DOHH2 (cell line): Measurements from ENCODE around the gene ALDH1A1.

ENCODE experiments used
- H3F3A ChIP-seq: fragments of 200-600 bp; sonication (generic), shearing (Covaris generic); 2 replicates; pipeline ENCODE4 v1.6.0; 2016; ENCODE audit warnings: antibody characterized with exemption, mild to moderate bottlenecking; ENCODE audit not compliant: control insufficient read depth, insufficient read depth
- H3K27ac ChIP-seq: fragments of 200-600 bp; sonication (generic); 2 replicates; pipeline ENCODE4 v1.5.1; 2014; ENCODE audit warnings: low read depth, mild to moderate bottlenecking, low read length, moderate library complexity
- H3K27me3 ChIP-seq: fragments of 200-600 bp; sonication (generic); 2 replicates; pipeline ENCODE4 v1.6.1; 2014; ENCODE audit warnings: mild to moderate bottlenecking, low read length, mixed read lengths; ENCODE audit not compliant: control insufficient read depth
- H3K36me3 ChIP-seq: fragments of 200-600 bp; sonication (generic); 2 replicates; pipeline ENCODE4 v1.6.1; 2014; ENCODE audit warnings: mild to moderate bottlenecking, low read length, moderate library complexity, mixed read lengths; ENCODE audit not compliant: control insufficient read depth
- H3K4me1 ChIP-seq: fragments of 200-600 bp; sonication (generic); 2 replicates; pipeline ENCODE4 v1.6.1; 2014; ENCODE audit warnings: mild to moderate bottlenecking, low read length, mixed read lengths; ENCODE audit not compliant: control insufficient read depth
- H3K4me2 ChIP-seq: fragments of 200-600 bp; sonication (generic); 2 replicates; pipeline ENCODE4 v1.6.0; 2014; ENCODE audit warnings: mild to moderate bottlenecking, low read length, moderate library complexity
- H3K4me3 ChIP-seq: fragments of 200-600 bp; sonication (generic); 2 replicates; pipeline ENCODE4 v1.5.1; 2014; ENCODE audit warnings: mild to moderate bottlenecking, low read length, mixed read lengths
- H3K79me2 ChIP-seq: fragments of 200-600 bp; sonication (generic); 2 replicates; pipeline ENCODE4 v1.6.1; 2014; ENCODE audit warnings: mild to moderate bottlenecking, low read length, mixed read lengths; ENCODE audit not compliant: control insufficient read depth
- H3K9me2 ChIP-seq: fragments of 200-600 bp; sonication (generic); replicated peaks from 2 replicates; pipeline ENCODE4 v1.6.1; 2014; ENCODE audit warnings: mild to moderate bottlenecking, low read length, mixed read lengths; ENCODE audit not compliant: control insufficient read depth
- H3K9me3 ChIP-seq: fragments of 200-600 bp; sonication (generic); 2 replicates; pipeline ENCODE4 v1.6.1; 2014; ENCODE audit warnings: antibody characterized with exemption, low read length, mixed read lengths; ENCODE audit not compliant: control insufficient read depth, insufficient read depth
- H4K20me1 ChIP-seq: fragments of 200-600 bp; sonication (generic); 2 replicates; pipeline ENCODE4 v1.6.0; 2014; ENCODE audit warnings: low read depth, mild to moderate bottlenecking, antibody characterized with exemption, low read length, moderate library complexity; ENCODE audit not compliant: control insufficient read depth, insufficient read depth
- EZH2phosphoT487 ChIP-seq: fragments of 200-600 bp; sonication (generic); IDR thresholded peaks from 2 replicates; pipeline ENCODE4 v1.6.1; 2017; ENCODE audit warnings: borderline replicate concordance, mild to moderate bottlenecking, antibody characterized with exemption, low read length, moderate library complexity, mixed read lengths
- TF ChIP-seq, protein P1 (sequence below): fragments of 200-600 bp; sonication (generic); IDR thresholded peaks from one replicate; pipeline ENCODE4 v1.5.1; 2014; ENCODE audit warnings: antibody characterized with exemption, mild to moderate bottlenecking, low read depth, low read length; ENCODE audit not compliant: poor library complexity, severe bottlenecking

The ALDH1A1 gene

DNA sequence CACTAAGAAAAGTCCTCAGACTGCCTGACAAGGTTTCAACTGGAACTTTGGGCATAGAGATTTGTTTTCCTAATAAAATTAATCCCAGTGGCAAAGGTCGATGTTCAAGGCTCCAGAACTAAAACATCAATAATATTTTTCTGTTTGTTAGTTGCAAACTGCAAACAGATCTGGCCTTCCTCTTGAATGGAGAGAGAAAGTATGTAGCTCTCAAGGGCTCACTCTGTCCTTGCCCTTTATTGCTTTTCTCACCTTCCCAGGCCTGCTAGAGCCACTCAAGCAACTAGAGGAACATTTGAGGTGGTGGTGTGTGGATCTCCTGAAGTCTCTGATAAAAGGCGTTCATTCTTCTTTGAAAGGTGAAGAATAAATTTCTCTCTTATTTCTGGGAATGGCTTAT is 16.6 kb downstream of the ALDH1A1 start:
- Histone ChIP-seq H3K4me3 (no peak overlapping the region), H3K9me2 (no peaks in the 10 kb centered on the region), H3K4me1 (no peaks in the 10 kb centered on the region), H3K9me3 (no peaks in the 10 kb centered on the region), H4K20me1 (no peaks in the 10 kb centered on the region), H3K4me2 (no peak overlapping the region), H3K36me3 (no peaks in the 10 kb centered on the region), H3K27me3 (no peaks in the 10 kb centered on the region), H3F3A (no peaks in the 10 kb centered on the region), H3K27ac (no peak overlapping the region), H3K79me2 (no peaks in the 10 kb centered on the region)
- TF ChIP-seq, protein P1, sequence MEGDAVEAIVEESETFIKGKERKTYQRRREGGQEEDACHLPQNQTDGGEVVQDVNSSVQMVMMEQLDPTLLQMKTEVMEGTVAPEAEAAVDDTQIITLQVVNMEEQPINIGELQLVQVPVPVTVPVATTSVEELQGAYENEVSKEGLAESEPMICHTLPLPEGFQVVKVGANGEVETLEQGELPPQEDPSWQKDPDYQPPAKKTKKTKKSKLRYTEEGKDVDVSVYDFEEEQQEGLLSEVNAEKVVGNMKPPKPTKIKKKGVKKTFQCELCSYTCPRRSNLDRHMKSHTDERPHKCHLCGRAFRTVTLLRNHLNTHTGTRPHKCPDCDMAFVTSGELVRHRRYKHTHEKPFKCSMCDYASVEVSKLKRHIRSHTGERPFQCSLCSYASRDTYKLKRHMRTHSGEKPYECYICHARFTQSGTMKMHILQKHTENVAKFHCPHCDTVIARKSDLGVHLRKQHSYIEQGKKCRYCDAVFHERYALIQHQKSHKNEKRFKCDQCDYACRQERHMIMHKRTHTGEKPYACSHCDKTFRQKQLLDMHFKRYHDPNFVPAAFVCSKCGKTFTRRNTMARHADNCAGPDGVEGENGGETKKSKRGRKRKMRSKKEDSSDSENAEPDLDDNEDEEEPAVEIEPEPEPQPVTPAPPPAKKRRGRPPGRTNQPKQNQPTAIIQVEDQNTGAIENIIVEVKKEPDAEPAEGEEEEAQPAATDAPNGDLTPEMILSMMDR: no peak
- TF ChIP-seq EZH2phosphoT487: no peak

DNA sequence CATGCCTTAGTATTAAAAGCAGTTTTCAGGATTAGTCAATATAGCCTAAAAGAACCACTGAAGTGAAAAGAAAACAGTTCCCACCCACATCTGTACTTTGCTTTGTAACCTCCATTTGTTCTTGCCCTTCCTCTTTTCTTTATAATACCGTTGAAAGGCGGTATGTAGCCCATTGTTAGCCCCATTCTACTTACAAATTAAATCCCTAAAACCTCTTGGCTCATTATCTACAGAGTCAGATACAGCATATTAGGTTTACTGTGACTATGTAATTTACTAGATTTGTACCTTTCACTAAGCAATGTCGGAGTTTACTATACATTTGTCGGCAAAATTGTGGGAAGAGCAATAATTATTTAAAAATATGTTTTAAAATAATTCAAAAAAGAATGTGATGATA is 17.3 kb downstream of the ALDH1A1 start:
- no peaks in the 10 kb centered on the region for H3K4me1 ChIP-seq
- H3K79me2 ChIP-seq: no peaks in the 10 kb centered on the region
- H4K20me1 ChIP-seq: no peaks in the 10 kb centered on the region
- no peak overlapping the region for H3K27ac ChIP-seq
- H3K27me3 ChIP-seq: no peaks in the 10 kb centered on the region
- no peaks in the 10 kb centered on the region for H3K9me2 ChIP-seq
- H3K9me3 ChIP-seq: no peaks in the 10 kb centered on the region
- no peaks in the 10 kb centered on the region for H3F3A ChIP-seq
- no peaks in the 10 kb centered on the region for H3K36me3 ChIP-seq
- TF ChIP-seq EZH2phosphoT487: no peak
- TF ChIP-seq, protein P1: no peak
- no peak overlapping the region for H3K4me2 ChIP-seq
- no peak overlapping the region for H3K4me3 ChIP-seq

DNA sequence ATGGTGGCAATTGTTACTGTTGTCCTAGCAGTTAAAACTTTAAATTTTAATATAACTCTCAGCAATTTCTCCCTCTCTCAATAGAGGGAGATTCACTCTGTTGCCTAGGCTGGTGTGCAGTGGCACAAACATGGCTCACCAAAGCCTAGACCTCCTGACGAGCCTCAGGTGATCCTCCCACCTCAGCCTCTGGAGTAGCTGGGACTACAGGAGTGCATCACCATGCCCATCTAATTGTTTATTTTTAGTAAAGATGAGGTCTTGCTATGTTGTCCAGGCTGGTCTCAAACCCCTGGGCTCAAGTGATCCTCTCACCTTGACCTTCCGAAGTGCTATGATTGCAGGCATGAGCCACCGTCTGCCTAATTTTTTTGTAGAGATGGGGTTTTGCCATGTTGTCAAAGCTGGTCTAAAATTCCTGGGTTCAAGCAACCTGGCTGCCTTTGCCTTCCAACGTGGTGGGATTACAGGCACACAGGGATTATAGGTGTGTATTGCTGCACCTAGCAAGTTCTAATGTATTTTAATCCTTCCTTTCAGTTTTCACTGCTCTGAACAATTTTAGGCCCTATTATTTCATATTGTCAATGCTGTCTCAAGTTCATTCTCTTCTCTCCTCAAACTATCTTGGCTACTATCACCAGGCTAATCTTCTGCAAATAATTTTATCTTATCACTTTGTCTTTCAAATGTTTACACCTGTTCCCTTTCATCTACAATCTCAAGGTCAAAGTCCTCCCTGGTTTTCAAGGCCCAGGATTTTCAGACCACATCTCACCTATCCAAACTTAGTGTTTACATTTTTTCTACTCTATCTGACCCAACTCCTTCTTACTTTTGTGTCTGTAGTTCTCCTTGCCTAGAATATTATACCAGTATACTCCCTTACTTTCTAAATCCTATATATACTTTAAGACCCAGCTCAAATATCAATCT is 18.9 kb downstream of the ALDH1A1 start:
- Histone ChIP-seq H3K9me3 (no peaks in the 10 kb centered on the region), H3F3A (no peaks in the 10 kb centered on the region), H3K4me3 (no peak overlapping the region), H3K27ac (no peak overlapping the region), H3K79me2 (no peaks in the 10 kb centered on the region), H3K4me2 (no peak overlapping the region), H3K9me2 (no peaks in the 10 kb centered on the region), H4K20me1 (no peaks in the 10 kb centered on the region), H3K36me3 (no peaks in the 10 kb centered on the region), H3K27me3 (no peaks in the 10 kb centered on the region), H3K4me1 (no peaks in the 10 kb centered on the region)
- TF ChIP-seq EZH2phosphoT487: no peak
- TF ChIP-seq, protein P1: no peak
